ENCODE data around the gene OGDH.

Gene OGDH

GRCh38 chr7:44665531-44666213, 59.2 kb downstream of the OGDH start:
- ATAC-seq: peak; percentile 93
- TF ChIP-seq POU6F1 (CRISPR knock-in tag; IDR thresholded peaks at IDR 0.05; ENCODE audit: borderline replicate concordance, low read depth): no peak
- peak; percentile 51; the same call in 1 of the 2 replicates for TF ChIP-seq ISL1 (CRISPR knock-in tag; IDR thresholded peaks at IDR 0.05)

DNA sequence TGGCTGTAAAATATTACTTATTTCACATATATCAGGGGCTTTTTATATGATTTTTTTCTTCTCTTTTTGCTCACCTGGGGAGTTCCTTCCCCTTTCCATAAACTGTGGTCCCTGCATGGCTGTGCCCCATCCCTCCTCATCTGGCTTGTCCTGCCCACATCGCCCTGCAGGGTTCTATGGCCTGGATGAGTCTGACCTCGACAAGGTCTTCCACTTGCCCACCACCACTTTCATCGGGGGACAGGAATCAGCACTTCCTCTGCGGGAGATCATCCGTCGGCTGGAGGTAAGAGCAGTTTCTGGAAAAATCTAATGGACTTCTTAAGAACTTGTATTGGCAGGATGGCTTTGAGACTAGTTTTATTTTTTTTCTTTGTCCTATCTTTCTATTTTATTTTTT, 60.1 kb downstream of the OGDH start:
- TF ChIP-seq ZC3H10 (CRISPR knock-in tag; IDR thresholded peaks at IDR 0.05): no peak
- no peak for TF ChIP-seq ISL1 (CRISPR knock-in tag; IDR thresholded peaks at IDR 0.05)
- no peak for TF ChIP-seq ZNF70 (CRISPR knock-in tag; IDR thresholded peaks at IDR 0.05)
- no peak for TF ChIP-seq BACH2 (CRISPR knock-in tag; IDR thresholded peaks at IDR 0.05; ENCODE audit: borderline replicate concordance)
- TF ChIP-seq RARB (CRISPR knock-in tag; IDR thresholded peaks at IDR 0.05): no peak
- no peak for TF ChIP-seq SNAI2 (CRISPR knock-in tag; IDR thresholded peaks at IDR 0.05)
- TF ChIP-seq CSDC2 (CRISPR knock-in tag; IDR thresholded peaks at IDR 0.05): no peak
- TF ChIP-seq TOX (CRISPR knock-in tag; IDR thresholded peaks at IDR 0.05; ENCODE audit: borderline replicate concordance): no peak
- TF ChIP-seq ZNF8 (CRISPR knock-in tag; IDR thresholded peaks at IDR 0.05): no peak
- TF ChIP-seq PPARA (CRISPR knock-in tag; IDR thresholded peaks at IDR 0.05; ENCODE audit: borderline replicate concordance): no peak
- TF ChIP-seq TCF4 (CRISPR knock-in tag; IDR thresholded peaks at IDR 0.05; ENCODE audit: borderline replicate concordance): no peak
- TF ChIP-seq, protein P1, sequence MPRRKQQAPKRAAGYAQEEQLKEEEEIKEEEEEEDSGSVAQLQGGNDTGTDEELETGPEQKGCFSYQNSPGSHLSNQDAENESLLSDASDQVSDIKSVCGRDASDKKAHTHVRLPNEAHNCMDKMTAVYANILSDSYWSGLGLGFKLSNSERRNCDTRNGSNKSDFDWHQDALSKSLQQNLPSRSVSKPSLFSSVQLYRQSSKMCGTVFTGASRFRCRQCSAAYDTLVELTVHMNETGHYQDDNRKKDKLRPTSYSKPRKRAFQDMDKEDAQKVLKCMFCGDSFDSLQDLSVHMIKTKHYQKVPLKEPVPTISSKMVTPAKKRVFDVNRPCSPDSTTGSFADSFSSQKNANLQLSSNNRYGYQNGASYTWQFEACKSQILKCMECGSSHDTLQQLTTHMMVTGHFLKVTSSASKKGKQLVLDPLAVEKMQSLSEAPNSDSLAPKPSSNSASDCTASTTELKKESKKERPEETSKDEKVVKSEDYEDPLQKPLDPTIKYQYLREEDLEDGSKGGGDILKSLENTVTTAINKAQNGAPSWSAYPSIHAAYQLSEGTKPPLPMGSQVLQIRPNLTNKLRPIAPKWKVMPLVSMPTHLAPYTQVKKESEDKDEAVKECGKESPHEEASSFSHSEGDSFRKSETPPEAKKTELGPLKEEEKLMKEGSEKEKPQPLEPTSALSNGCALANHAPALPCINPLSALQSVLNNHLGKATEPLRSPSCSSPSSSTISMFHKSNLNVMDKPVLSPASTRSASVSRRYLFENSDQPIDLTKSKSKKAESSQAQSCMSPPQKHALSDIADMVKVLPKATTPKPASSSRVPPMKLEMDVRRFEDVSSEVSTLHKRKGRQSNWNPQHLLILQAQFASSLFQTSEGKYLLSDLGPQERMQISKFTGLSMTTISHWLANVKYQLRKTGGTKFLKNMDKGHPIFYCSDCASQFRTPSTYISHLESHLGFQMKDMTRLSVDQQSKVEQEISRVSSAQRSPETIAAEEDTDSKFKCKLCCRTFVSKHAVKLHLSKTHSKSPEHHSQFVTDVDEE (CRISPR knock-in tag; IDR thresholded peaks at IDR 0.05): no peak
- TF ChIP-seq ARNTL (CRISPR knock-in tag; IDR thresholded peaks at IDR 0.05; ENCODE audit: borderline replicate concordance, low read depth): no peak
- TF ChIP-seq, protein P2, sequence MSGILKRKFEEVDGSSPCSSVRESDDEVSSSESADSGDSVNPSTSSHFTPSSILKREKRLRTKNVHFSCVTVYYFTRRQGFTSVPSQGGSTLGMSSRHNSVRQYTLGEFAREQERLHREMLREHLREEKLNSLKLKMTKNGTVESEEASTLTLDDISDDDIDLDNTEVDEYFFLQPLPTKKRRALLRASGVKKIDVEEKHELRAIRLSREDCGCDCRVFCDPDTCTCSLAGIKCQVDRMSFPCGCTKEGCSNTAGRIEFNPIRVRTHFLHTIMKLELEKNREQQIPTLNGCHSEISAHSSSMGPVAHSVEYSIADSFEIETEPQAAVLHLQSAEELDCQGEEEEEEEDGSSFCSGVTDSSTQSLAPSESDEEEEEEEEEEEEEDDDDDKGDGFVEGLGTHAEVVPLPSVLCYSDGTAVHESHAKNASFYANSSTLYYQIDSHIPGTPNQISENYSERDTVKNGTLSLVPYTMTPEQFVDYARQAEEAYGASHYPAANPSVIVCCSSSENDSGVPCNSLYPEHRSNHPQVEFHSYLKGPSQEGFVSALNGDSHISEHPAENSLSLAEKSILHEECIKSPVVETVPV (CRISPR knock-in tag; IDR thresholded peaks at IDR 0.05): no peak
- TF ChIP-seq ZFP30 (CRISPR knock-in tag; IDR thresholded peaks at IDR 0.05): no peak

DNA sequence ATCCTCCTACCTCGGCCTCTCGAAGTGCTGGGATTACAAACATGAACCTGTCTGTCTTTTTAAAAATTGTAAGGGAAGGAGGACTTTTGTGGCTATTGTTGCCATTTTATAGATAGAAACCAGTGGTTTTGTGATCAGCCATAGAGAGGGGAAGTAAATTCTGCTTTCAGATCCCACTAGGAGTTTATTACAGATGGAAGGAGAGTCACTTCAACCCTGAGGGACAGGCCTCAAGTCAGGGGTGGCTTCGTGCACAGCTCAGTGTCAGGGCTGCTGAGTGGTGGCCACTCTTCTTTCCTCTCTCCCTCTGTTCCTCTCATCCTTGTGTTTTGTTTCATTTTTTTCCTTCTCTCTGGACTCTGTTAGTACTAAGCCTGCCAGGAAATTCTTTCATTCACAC, 60.8 kb downstream of the OGDH start:
- TF ChIP-seq ISL1 (CRISPR knock-in tag; IDR thresholded peaks at IDR 0.05) (no peak), BACH2 (CRISPR knock-in tag; IDR thresholded peaks at IDR 0.05; ENCODE audit: borderline replicate concordance) (no peak), GLIS3 (CRISPR knock-in tag; IDR thresholded peaks at IDR 0.05) (no peak), OSR1 (CRISPR knock-in tag; IDR thresholded peaks at IDR 0.05) (no peak), TCF4 (CRISPR knock-in tag; IDR thresholded peaks at IDR 0.05; ENCODE audit: borderline replicate concordance) (no peak), ZFP30 (CRISPR knock-in tag; IDR thresholded peaks at IDR 0.05) (no peak), PATZ1 (CRISPR knock-in tag; IDR thresholded peaks at IDR 0.05; ENCODE audit: borderline replicate concordance) (no peak), ZC3H10 (CRISPR knock-in tag; IDR thresholded peaks at IDR 0.05) (no peak)
- TF ChIP-seq, protein P2 (CRISPR knock-in tag; IDR thresholded peaks at IDR 0.05): no peak
- TF ChIP-seq, protein P1 (CRISPR knock-in tag; IDR thresholded peaks at IDR 0.05): no peak
- ATAC-seq: no peak

More for the DNA sequence above, 60.1 kb downstream of the OGDH start:
- no peak for ATAC-seq
